ENCODE measurements around the gene CADM2. TPM values are rescaled to one million over a fixed set of nuclear protein-coding genes. Genes with fewer than 3 reads are reported as not detected.

Gene CADM2
- polyA plus RNA-seq, 1 donor from 2014 or later: not detected

DNA sequence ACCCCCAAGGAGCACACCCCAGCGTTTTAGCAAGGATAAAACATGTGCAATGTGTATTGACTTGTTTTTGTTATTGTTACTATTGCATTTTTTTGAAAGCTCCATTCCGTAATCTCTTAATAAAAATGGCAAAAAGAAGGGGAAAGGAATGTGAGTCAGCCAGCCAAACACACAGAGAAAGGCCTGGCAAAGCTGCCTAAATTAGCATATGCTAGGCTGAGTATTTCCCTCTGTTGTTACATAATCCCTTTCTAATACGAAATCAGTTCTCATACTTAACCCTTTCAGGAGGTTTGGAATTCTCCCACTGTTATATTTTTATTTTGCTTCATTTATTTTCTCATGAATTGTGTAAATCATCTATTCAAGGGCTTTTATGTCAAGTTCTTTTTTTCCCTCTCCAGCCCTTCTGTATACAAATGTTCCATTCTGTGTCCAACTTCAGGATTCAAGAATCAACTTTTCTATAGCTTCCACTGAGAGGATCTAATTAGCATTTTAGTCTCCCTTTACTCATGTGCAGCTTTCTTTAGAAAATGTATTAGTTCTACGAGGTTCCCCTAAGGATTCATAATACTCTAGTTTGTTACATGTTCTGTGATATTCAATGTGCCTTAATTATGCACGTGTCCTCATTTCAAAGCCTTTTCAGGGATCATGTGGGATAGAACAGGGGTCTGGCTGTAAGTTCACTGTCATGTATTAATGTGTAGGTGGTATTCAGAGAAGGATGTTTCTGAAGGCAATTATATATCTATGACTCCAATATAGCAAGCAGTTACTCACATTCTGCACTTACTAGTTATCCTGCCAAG is 9.2 kb downstream of the CADM2 start:
- Mint-ChIP-seq H3K4me1 (no peaks in the 10 kb centered on the region), H3K9me3 (peaks cover 0 to 5% (median 1%) of the 10 kb centered on the region in 3 donors), H3K27me3 (no peaks in the 10 kb centered on the region), H3K4me3 (no peak overlapping the region), H3K27ac (no peak overlapping the region), H3K36me3 (no peaks in the 10 kb centered on the region)

DNA sequence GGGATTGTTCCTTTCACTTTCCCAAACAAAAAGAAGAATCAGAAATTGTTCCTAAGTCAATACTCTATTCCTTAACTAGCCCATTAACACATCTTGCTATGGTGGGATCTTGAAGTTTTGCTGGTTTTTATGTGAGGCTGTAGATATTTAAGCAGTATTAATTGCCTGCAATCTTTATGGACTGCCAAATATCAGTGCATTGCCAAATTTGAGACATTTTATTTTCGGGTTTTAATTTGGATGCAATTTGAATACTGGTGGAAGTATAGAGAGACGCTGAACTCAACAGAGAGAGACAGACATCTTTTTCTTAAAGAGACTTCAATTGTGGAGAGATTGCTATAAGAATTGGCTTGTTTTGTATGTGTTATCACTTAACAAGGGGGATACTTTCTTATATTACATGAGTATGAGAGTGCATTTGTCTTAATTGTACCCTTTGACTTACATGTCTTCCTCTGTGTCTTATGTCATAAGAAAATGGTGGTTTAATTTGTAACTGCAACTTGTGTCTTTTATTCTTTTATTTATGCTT is 10.0 kb downstream of the CADM2 start:
- no peaks in the 10 kb centered on the region for H3K4me1 Mint-ChIP-seq
- no peaks in the 10 kb centered on the region for H3K27me3 Mint-ChIP-seq
- peaks cover 0 to 5% (median 1%) of the 10 kb centered on the region in 3 donors for H3K9me3 Mint-ChIP-seq
- H3K4me3 Mint-ChIP-seq: no peak overlapping the region
- H3K27ac Mint-ChIP-seq: no peak overlapping the region
- no peaks in the 10 kb centered on the region for H3K36me3 Mint-ChIP-seq

DNA sequence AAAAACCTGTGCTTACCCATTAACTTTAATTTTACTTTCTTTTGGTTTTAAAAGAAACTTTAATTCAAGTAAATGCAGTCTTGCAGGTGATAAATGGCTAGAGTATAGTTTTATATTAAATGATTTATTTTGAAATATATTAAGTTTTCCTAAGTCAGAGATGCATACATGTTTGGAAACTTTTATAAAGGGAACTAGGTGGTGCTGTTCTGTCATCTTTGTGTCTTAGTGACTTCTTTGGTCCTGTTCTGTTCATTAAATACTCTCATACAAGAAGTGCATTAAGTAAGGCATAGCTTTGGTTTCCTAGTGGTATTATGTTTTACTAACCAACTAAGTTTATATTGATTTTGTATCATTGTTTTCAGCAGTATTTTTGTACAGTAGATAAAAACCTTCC is 15.6 kb downstream of the CADM2 start:
- Mint-ChIP-seq H3K27ac (no peak overlapping the region), H3K4me3 (no peak overlapping the region), H3K27me3 (no peaks in the 10 kb centered on the region), H3K36me3 (no peaks in the 10 kb centered on the region), H3K9me3 (peaks cover 0 to 5% (median 2%) of the 10 kb centered on the region in 3 donors), H3K4me1 (no peaks in the 10 kb centered on the region)

DNA sequence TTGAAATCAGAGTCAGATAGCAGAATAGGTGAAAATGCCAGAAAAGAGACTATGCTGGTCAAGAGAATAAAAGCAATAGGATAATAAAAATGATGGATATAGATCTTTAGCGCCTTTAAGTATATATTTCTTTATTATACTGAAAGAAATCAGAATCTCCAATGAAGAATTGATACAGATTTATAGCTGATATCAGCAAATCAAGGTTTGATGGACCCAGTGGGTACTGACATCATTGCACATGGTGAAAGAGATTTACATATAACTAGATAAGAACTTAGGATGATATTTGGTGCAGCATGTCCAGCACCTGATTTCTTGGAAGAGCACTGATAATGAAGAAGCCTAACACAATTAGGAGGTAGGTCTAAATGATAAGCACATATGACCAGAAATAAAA is 18.2 kb downstream of the CADM2 start:
- no peaks in the 10 kb centered on the region for H3K27me3 Mint-ChIP-seq
- H3K4me3 Mint-ChIP-seq: no peak overlapping the region
- H3K36me3 Mint-ChIP-seq: no peaks in the 10 kb centered on the region
- no peaks in the 10 kb centered on the region for H3K4me1 Mint-ChIP-seq
- H3K9me3 Mint-ChIP-seq: peaks cover 0 to 2% (median 0%) of the 10 kb centered on the region in 3 donors
- H3K27ac Mint-ChIP-seq: no peak overlapping the region

- no peak overlapping the region for H3K4me3 Mint-ChIP-seq
- no peak overlapping the region for H3K27ac Mint-ChIP-seq
- H3K9me3 Mint-ChIP-seq: peaks cover 0 to 2% (median 0%) of the 10 kb centered on the region in 3 donors
- no peaks in the 10 kb centered on the region for H3K4me1 Mint-ChIP-seq
- no peaks in the 10 kb centered on the region for H3K36me3 Mint-ChIP-seq
- no peaks in the 10 kb centered on the region for H3K27me3 Mint-ChIP-seq
These were observed 20.1 kb downstream of the CADM2 start for GRCh38 chr3:84978843-84979242.

DNA sequence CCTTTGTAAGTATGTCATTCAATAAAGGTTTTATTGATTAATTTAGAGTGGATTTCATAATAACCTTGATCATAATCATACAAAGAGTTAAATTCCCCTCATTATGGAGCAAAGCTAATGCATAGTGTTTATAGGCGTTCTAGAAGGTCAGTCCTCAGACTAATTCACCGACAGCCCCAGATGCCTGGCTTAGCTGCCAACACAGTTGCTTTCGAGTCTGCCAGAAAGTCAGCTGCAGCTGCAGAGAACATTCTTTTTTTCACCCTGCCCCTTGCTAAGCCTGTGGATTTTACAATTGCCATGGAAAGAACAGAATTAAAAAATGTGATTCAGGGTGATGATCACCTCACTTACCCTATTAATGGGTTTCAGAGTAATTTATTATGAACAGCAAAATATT is 21.2 kb downstream of the CADM2 start:
- H3K4me1 Mint-ChIP-seq: no peaks in the 10 kb centered on the region
- no peaks in the 10 kb centered on the region for H3K36me3 Mint-ChIP-seq
- no peak overlapping the region for H3K27ac Mint-ChIP-seq
- no peaks in the 10 kb centered on the region for H3K9me3 Mint-ChIP-seq
- no peaks in the 10 kb centered on the region for H3K27me3 Mint-ChIP-seq
- no peak overlapping the region for H3K4me3 Mint-ChIP-seq

DNA sequence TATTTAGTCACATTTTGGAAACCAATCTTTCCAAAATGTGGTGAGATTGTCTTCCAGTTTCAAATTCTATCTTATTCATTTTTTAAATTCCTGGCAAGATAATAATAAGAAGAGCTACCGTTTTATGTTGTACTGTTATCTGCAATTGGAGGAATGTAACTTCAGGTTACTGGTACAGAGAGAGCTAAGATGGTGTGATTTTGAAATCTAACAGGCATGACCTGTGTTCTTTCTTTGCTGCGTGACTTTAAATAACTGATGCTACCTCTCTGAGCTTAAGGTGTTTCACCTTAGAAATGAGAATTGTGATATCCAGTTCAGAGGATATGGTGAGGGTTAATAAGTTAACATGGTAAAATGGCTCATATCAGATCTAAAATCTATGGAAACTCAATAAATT is 21.7 kb downstream of the CADM2 start:
- Mint-ChIP-seq H3K9me3 (no peaks in the 10 kb centered on the region), H3K4me3 (no peak overlapping the region), H3K36me3 (no peaks in the 10 kb centered on the region), H3K27ac (no peak overlapping the region), H3K4me1 (no peaks in the 10 kb centered on the region), H3K27me3 (no peaks in the 10 kb centered on the region)

DNA sequence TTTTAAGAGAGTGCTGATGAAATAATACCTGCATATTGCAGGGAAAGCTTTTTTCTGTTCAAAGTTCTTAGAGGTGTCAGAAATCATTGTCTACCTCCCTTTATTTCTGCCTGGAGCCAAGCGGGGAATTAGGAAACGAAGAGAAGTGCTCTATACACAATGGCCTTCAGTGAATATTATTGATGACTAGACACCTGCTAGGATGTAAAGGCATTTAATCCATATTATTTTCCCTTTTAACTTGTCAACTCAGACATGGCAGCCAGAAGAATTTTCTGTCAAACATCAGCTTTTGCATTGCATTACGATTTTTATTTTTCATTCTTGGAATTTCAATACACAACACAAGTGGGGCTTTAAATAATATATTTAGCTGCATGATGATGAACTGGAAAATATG is 24.7 kb downstream of the CADM2 start:
- Mint-ChIP-seq H3K27ac (no peak overlapping the region), H3K9me3 (no peaks in the 10 kb centered on the region), H3K4me1 (peaks cover 0 to 1% (median 0%) of the 10 kb centered on the region in 3 donors), H3K4me3 (no peak overlapping the region), H3K27me3 (no peaks in the 10 kb centered on the region), H3K36me3 (no peaks in the 10 kb centered on the region)

DNA sequence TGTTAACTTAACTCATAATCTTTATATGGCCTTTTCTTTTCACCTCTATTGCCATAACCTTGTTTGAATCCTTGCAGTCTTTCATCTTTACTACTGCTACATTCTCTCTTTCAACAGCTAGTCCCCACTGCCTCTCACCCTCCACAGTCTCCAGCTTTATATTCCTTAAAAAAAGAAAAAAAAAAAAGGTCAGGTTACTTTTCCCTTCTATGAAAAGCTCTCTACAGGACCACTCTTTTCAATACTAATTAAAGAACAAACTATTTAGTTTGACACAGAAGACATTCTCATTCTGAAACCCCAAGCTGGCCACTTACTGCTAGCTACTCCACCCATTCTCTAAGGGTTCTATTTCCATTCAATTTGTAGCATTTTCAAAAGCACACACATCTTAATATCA is 25.6 kb downstream of the CADM2 start:
- Mint-ChIP-seq H3K4me3 (no peak overlapping the region), H3K27me3 (no peaks in the 10 kb centered on the region), H3K9me3 (no peaks in the 10 kb centered on the region), H3K27ac (no peak overlapping the region), H3K36me3 (no peaks in the 10 kb centered on the region), H3K4me1 (peaks cover 0 to 1% (median 0%) of the 10 kb centered on the region in 3 donors)

- no peaks in the 10 kb centered on the region for H3K27me3 Mint-ChIP-seq
- no peak overlapping the region for H3K4me3 Mint-ChIP-seq
- no peak overlapping the region for H3K27ac Mint-ChIP-seq
- no peaks in the 10 kb centered on the region for H3K9me3 Mint-ChIP-seq
- peaks cover 0 to 1% (median 0%) of the 10 kb centered on the region in 3 donors for H3K4me1 Mint-ChIP-seq
- H3K36me3 Mint-ChIP-seq: no peaks in the 10 kb centered on the region
These were observed 27.0 kb downstream of the CADM2 start for GRCh38 chr3:84985795-84986194.

- H3K36me3 Mint-ChIP-seq: no peaks in the 10 kb centered on the region
- peaks cover 0 to 3% (median 0%) of the 10 kb centered on the region in 3 donors for H3K9me3 Mint-ChIP-seq
- peaks cover 0 to 1% (median 0%) of the 10 kb centered on the region in 3 donors for H3K4me1 Mint-ChIP-seq
- H3K4me3 Mint-ChIP-seq: no peak overlapping the region
- H3K27ac Mint-ChIP-seq: no peak overlapping the region
- no peaks in the 10 kb centered on the region for H3K27me3 Mint-ChIP-seq
These were observed 29.1 kb downstream of the CADM2 start for GRCh38 chr3:84987706-84988504.

DNA sequence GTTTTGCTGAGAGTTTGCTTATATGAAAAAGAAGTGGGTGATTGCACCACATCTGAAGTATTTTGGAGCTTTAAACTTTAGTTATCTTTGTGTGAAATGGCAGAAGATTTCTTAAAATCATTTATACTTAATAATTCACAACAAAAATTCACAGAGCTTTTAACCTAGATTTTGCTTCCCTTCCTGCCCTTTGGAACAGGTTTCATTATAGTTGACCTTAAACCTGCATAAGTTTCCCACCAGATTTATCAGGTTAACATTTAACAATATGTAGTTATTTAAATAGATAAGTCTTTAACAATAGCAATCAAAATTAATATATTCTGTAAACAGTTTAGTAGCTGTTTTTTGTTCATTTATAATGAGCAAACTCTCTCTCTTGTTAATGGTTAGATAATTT is 30.3 kb downstream of the CADM2 start:
- peaks cover 0 to 1% (median 0%) of the 10 kb centered on the region in 3 donors for H3K4me1 Mint-ChIP-seq
- peaks cover 0 to 7% (median 0%) of the 10 kb centered on the region in 3 donors for H3K9me3 Mint-ChIP-seq
- H3K27ac Mint-ChIP-seq: no peak overlapping the region
- no peak overlapping the region for H3K4me3 Mint-ChIP-seq
- H3K27me3 Mint-ChIP-seq: no peaks in the 10 kb centered on the region
- no peaks in the 10 kb centered on the region for H3K36me3 Mint-ChIP-seq

GRCh38 chr3:84991422-84991900 is 32.7 kb downstream of the CADM2 start:
- no peaks in the 10 kb centered on the region for H3K36me3 Mint-ChIP-seq
- H3K27ac Mint-ChIP-seq: no peak overlapping the region
- peaks cover 0 to 7% (median 0%) of the 10 kb centered on the region in 3 donors for H3K9me3 Mint-ChIP-seq
- peaks cover 0 to 1% (median 0%) of the 10 kb centered on the region in 3 donors for H3K4me1 Mint-ChIP-seq
- H3K27me3 Mint-ChIP-seq: no peaks in the 10 kb centered on the region
- no peak overlapping the region for H3K4me3 Mint-ChIP-seq

- Mint-ChIP-seq H3K36me3 (no peaks in the 10 kb centered on the region), H3K4me1 (no peaks in the 10 kb centered on the region), H3K9me3 (peaks cover 0 to 7% (median 0%) of the 10 kb centered on the region in 3 donors), H3K27me3 (no peaks in the 10 kb centered on the region), H3K4me3 (no peak overlapping the region), H3K27ac (no peak overlapping the region)
These were observed 35.2 kb downstream of the CADM2 start for GRCh38 chr3:84993956-84994355.

DNA sequence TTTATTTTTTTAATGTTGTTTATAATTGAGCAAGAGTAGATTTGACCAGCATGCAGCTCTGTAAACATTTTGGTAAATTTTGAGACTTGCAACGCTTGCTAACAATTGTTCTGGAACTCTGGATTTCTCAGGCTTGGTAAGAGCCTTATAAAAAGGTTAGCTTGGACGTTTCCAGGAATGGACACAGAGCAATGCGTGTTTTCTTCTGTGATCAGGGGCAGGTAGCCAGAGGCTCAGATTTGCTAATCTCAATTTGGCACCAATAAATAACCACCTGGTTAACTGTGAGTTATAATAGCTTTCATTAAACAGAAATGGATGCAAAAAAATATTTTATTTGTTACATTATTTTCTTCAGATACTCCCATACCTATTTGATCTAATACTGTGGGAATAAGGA is 39.8 kb downstream of the CADM2 start:
- H3K4me3 Mint-ChIP-seq: no peak overlapping the region
- H3K9me3 Mint-ChIP-seq: no peaks in the 10 kb centered on the region
- H3K36me3 Mint-ChIP-seq: no peaks in the 10 kb centered on the region
- no peak overlapping the region for H3K27ac Mint-ChIP-seq
- H3K4me1 Mint-ChIP-seq: peaks cover 0 to 2% (median 0%) of the 10 kb centered on the region in 3 donors
- H3K27me3 Mint-ChIP-seq: no peaks in the 10 kb centered on the region

Measured in IgD-negative memory B cell (primary cell).